SK-N-SH (cell line): ENCODE results near the gene HSCB. TPM values are rescaled to one million over a fixed set of nuclear protein-coding genes. Genes with fewer than 3 reads are reported as not detected.

Source experiments
- CTCF ChIA-PET: fragments of 300-600, 350-600 bp; formaldehyde crosslinking; extraction: SDS; loops from one replicate; lab custom pipeline; 2021; lab: Yijun Ruan, JAX
- POLR2A ChIA-PET: fragments of 350-600 bp; sonication (Branson Sonifier 250); formaldehyde crosslinking; extraction: SDS; loops from one replicate; lab custom pipeline; 2020; ENCODE audit warnings: antibody characterized with exemption, inconsistent platforms; lab: Yijun Ruan, JAX
- DNase-seq: peaks from one replicate; pipeline ENCODE4 v3.0.0; 2012
- H2AFZ ChIP-seq: fragments of 200-600 bp; sonication (generic); 2 replicates; pipeline ENCODE4 v1.8.1; 2016; ENCODE audit warnings: antibody characterized with exemption, mild to moderate bottlenecking, low read depth
- H3F3A ChIP-seq: fragments of 200-600 bp; sonication (generic); replicated peaks from 2 replicates; pipeline ENCODE3; 2016; ENCODE audit warnings: antibody characterized with exemption, mild to moderate bottlenecking; ENCODE audit not compliant: insufficient read depth
- H3K27ac ChIP-seq, 2 experiments: fragments of 200-500 bp in 1 of 2; fragments of 200-600 bp in 1 of 2; sonication (Bioruptor generic) in 1 of 2; sonication (generic), shearing (Covaris generic) in 1 of 2; 2 replicates each; pipeline versions ENCODE4 v1.5.1 to v1.6.1; 2014 to 2016; ENCODE audit warnings: low read depth in 2 of 2, inconsistent platforms in 1 of 2, low read length in 1 of 2, mild to moderate bottlenecking in 1 of 2, mixed read lengths in 1 of 2
- H3K27me3 ChIP-seq: fragments of 200-600 bp; sonication (generic), shearing (Covaris generic); 2 replicates; pipeline ENCODE4 v1.6.1; 2016; ENCODE audit warnings: mixed run types; ENCODE audit not compliant: insufficient read depth
- H3K36me3 ChIP-seq, 2 experiments: fragments of 200-500 bp in 1 of 2; fragments of 200-600 bp in 1 of 2; sonication (Bioruptor generic) in 1 of 2; sonication (generic) in 1 of 2; replicated peaks in 1 of 2; 2 replicates each; pipeline versions ENCODE3 to v1.5.1; 2014 to 2016; ENCODE audit warnings: low read length in 1 of 2, mild to moderate bottlenecking in 1 of 2; ENCODE audit not compliant: insufficient read depth in 2 of 2, control insufficient read depth in 1 of 2
- H3K4me1 ChIP-seq, 2 experiments: fragments of 200-500 bp in 1 of 2; fragments of 200-600 bp in 1 of 2; sonication (Bioruptor generic) in 1 of 2; sonication (generic), shearing (Covaris generic) in 1 of 2; 2 replicates each; pipeline versions ENCODE4 v1.5.1 to v1.6.1; 2014 to 2016; ENCODE audit warnings: low read depth in 1 of 2, low read length in 1 of 2, mixed run types in 1 of 2; ENCODE audit not compliant: insufficient read depth in 2 of 2, control insufficient read depth in 1 of 2
- H3K4me2 ChIP-seq: fragments of 200-600 bp; sonication (generic), shearing (Covaris generic); 2 replicates; pipeline ENCODE4 v1.6.1; 2017; ENCODE audit warnings: mixed run types
- H3K4me3 ChIP-seq, 2 experiments: fragments of 200-500 bp in 1 of 2; fragments of 200-600 bp in 1 of 2; sonication (Bioruptor generic) in 1 of 2; sonication (generic), shearing (Covaris generic) in 1 of 2; 2 replicates each; pipeline versions ENCODE4 v1.5.1 to v1.8.1; 2014 to 2016; ENCODE audit warnings: low read depth in 2 of 2, inconsistent platforms in 1 of 2, low read length in 1 of 2, mild to moderate bottlenecking in 1 of 2, mixed read lengths in 1 of 2, moderate library complexity in 1 of 2
- H3K79me2 ChIP-seq: fragments of 200-600 bp; sonication (generic); 2 replicates; pipeline ENCODE4 v1.8.1; 2017; ENCODE audit warnings: mild to moderate bottlenecking; ENCODE audit not compliant: insufficient read depth
- H3K9ac ChIP-seq: fragments of 200-600 bp; sonication (generic); 2 replicates; pipeline ENCODE4 v1.6.1; 2017; ENCODE audit warnings: mixed run types
- H3K9me2 ChIP-seq: fragments of 200-600 bp; sonication (generic); 2 replicates; pipeline ENCODE4 v1.6.1; 2017; ENCODE audit warnings: mixed run types
- H3K9me3 ChIP-seq: fragments of 200-600 bp; sonication (generic); 2 replicates; pipeline ENCODE4 v1.6.1; 2017; ENCODE audit warnings: mixed run types, mild to moderate bottlenecking, moderate library complexity
- H4K20me1 ChIP-seq: fragments of 200-600 bp; sonication (generic); 2 replicates; pipeline ENCODE4 v1.6.1; 2017; ENCODE audit warnings: mild to moderate bottlenecking, mixed run types; ENCODE audit not compliant: insufficient read depth
- CHD2 ChIP-seq: fragments of 150-350 bp; IDR thresholded peaks from 2 replicates; pipeline ENCODE4 v1.6.1; 2018; ENCODE audit warnings: low read length; ENCODE audit not compliant: partially characterized antibody
- ELF1 ChIP-seq: IDR thresholded peaks from 2 replicates; pipeline ENCODE4 v1.4.0; 2012
- EP300 ChIP-seq, 2 experiments: IDR thresholded peaks; 2 replicates each; pipeline versions ENCODE4 v1.4.0 to v1.6.1; 2012; ENCODE audit warnings: borderline replicate concordance in 1 of 2, low read depth in 1 of 2, low read length in 1 of 2
- EZH2phosphoT487 ChIP-seq: fragments of 200-600 bp; sonication (generic); IDR thresholded peaks from 2 replicates; pipeline ENCODE4 v1.6.1; 2017; ENCODE audit warnings: low read depth, mixed run types, mild to moderate bottlenecking, antibody characterized with exemption, moderate library complexity, borderline replicate concordance
- FOSL2 ChIP-seq: IDR thresholded peaks from 2 replicates; pipeline ENCODE4 v1.4.0; 2012; ENCODE audit warnings: low read depth, mild to moderate bottlenecking, moderate library complexity, borderline replicate concordance
- FOXJ3 ChIP-seq: sonication (generic); formaldehyde crosslinking; IDR thresholded peaks from 2 replicates; pipeline ENCODE4 v1.5.1; 2020; ENCODE audit warnings: mild to moderate bottlenecking, missing genetic modification reagents
- FOXM1 ChIP-seq: IDR thresholded peaks from 2 replicates; pipeline ENCODE4 v1.4.0; 2012; ENCODE audit warnings: low read depth, mild to moderate bottlenecking
- GABPA ChIP-seq: IDR thresholded peaks from 2 replicates; pipeline ENCODE4 v1.4.0; 2012; ENCODE audit warnings: low read depth, mild to moderate bottlenecking
- GATA2 ChIP-seq: sonication (generic); formaldehyde crosslinking; IDR thresholded peaks from 2 replicates; pipeline ENCODE4 v1.5.0; 2020; ENCODE audit warnings: mild to moderate bottlenecking, missing genetic modification reagents
- JUND ChIP-seq: IDR thresholded peaks from 2 replicates; pipeline ENCODE4 v1.4.0; 2012
- MXI1 ChIP-seq: IDR thresholded peaks from 2 replicates; pipeline ENCODE4 v1.6.1; 2012; ENCODE audit warnings: mild to moderate bottlenecking, low read depth, low read length, improper control_type of control experiment
- NFIC ChIP-seq: IDR thresholded peaks from 2 replicates; pipeline ENCODE4 v1.4.0; 2012; ENCODE audit warnings: borderline replicate concordance
- NRF1 ChIP-seq: IDR thresholded peaks from 2 replicates; pipeline ENCODE4 v1.6.1; 2012; ENCODE audit warnings: low read depth, mild to moderate bottlenecking, low read length
- RAD21 ChIP-seq: IDR thresholded peaks from 2 replicates; pipeline ENCODE4 v1.6.1; 2012; ENCODE audit warnings: mild to moderate bottlenecking, low read length
- RCOR1 ChIP-seq: fragments of 150-350 bp; IDR thresholded peaks from 2 replicates; pipeline ENCODE4 v1.6.1; 2017; ENCODE audit warnings: antibody characterized with exemption, low read length
- RFX5 ChIP-seq: IDR thresholded peaks from 2 replicates; pipeline ENCODE4 v1.6.1; 2012; ENCODE audit warnings: mild to moderate bottlenecking, improper control_type of control experiment, low read length
- RXRA ChIP-seq: IDR thresholded peaks from 2 replicates; pipeline ENCODE4 v1.4.0; 2012; ENCODE audit warnings: low read depth, mild to moderate bottlenecking, borderline replicate concordance
- SIN3A ChIP-seq: IDR thresholded peaks from 2 replicates; pipeline ENCODE4 v1.6.1; 2012; ENCODE audit warnings: low read depth, mild to moderate bottlenecking, low read length, moderate library complexity, borderline replicate concordance
- SMC3 ChIP-seq: IDR thresholded peaks from 2 replicates; pipeline ENCODE4 v1.6.1; 2012; ENCODE audit warnings: low read depth, low read length, improper control_type of control experiment
- TAF1 ChIP-seq: IDR thresholded peaks from 2 replicates; pipeline ENCODE4 v1.6.1; 2012; ENCODE audit warnings: low read depth, mild to moderate bottlenecking, low read length, moderate library complexity, borderline replicate concordance
- TCF12 ChIP-seq: IDR thresholded peaks from 2 replicates; pipeline ENCODE4 v1.4.0; 2012
- TEAD4 ChIP-seq: IDR thresholded peaks from 2 replicates; pipeline ENCODE4 v1.4.0; 2012; ENCODE audit warnings: mild to moderate bottlenecking, borderline replicate concordance; ENCODE audit not compliant: insufficient read depth
- YY1 ChIP-seq: IDR thresholded peaks from 2 replicates; pipeline ENCODE4 v1.4.0; 2012; ENCODE audit warnings: low read depth, mild to moderate bottlenecking
- WGBS: methylation state at CpG from one replicate; pipeline ENCODE4 v1.1.6; 2017; ENCODE audit warnings: low lambda C conversion rate; 5-methylcytosine and 5-hydroxymethylcytosine counted together
- polyA plus RNA-seq, 3 experiments: library from polyadenylated mRNA; depleted of rRNA; stranded (reverse); fragments of >200 nt; gene quantifications; 2 replicates each; pipeline ENCODE4 v1.2.3, GENCODE V29; 2012
- TF ChIP-seq, protein P1 (sequence below): IDR thresholded peaks from 2 replicates; pipeline ENCODE4; 2012
- TF ChIP-seq, protein P2 (sequence below): IDR thresholded peaks from 2 replicates; pipeline ENCODE4 v1.4.0; 2012; ENCODE audit warnings: low read depth
- TF ChIP-seq, protein P3 (sequence below): IDR thresholded peaks from 2 replicates; pipeline ENCODE4 v1.4.0; 2012; ENCODE audit warnings: low read depth, borderline replicate concordance
- TF ChIP-seq, protein P4 (sequence below): fragments of 150-350 bp; IDR thresholded peaks from 2 replicates; pipeline ENCODE4 v1.6.1; 2017; ENCODE audit warnings: antibody characterized with exemption, low read length, low read depth, borderline replicate concordance
- TF ChIP-seq, protein P5 (sequence below): fragments of 150-350 bp; IDR thresholded peaks from 2 replicates; pipeline ENCODE4 v1.6.1; 2016; ENCODE audit warnings: mild to moderate bottlenecking, low read depth, low read length
- TF ChIP-seq, protein P6 (sequence below): fragments of 200-600 bp; sonication (generic); IDR thresholded peaks from 2 replicates; pipeline ENCODE4 v1.6.1; 2017; ENCODE audit warnings: antibody characterized with exemption, mild to moderate bottlenecking, moderate library complexity

HSCB gene
- polyA plus RNA-seq, 1 of the 3 experiments (the other 2 are of a cell fraction): 19.9 TPM

DNA sequence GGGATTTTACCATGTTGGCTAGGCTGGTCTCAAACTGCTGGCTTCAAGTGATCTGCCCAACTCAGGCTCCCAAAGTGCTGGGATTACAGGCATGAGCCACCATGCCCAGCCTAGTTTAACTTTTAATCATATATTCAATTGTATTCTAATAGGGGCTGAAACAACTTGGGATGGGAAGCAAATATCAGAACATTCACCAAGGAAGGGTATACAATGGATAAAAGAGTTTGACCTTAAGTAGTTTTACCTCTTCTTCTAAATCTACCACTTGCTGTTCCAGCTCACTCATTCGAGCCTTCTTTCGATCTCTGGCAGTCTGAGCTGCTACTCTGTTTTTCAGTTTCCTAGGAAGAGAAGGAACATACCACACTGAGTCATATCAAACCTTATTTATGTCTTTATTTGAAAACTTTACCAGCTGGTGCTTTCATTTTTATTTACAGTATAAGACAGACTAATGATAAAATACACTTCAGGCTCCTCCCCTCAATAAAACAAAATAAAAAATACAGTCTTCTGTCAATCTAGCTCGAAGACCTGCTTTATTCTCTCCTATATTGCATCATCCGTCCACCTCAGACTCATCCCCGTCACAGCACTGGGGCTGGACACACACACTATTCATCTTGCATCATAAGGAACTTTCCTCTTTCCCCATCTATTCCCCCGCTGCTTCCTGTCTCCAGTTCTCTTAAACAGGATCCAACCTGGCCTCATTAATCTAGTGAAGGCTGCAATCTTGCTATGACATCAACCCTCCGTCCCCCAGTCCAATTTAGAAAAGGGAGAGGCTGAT is 57.2 kb downstream of the HSCB start:
- H3K79me2 ChIP-seq: peaks cover 69% of the 10 kb centered on the region
- 9% methylated on average over 7 of the region's 7 CpGs for WGBS
- DNase-seq: peak; percentile 57
- no peak for TF ChIP-seq NRF1
- TF ChIP-seq MXI1: no peak
- TF ChIP-seq SMC3: no peak
- TF ChIP-seq SIN3A: peak; percentile 34; the same call in 1 of the 2 replicates
- TF ChIP-seq EP300 (IDR thresholded peaks at IDR 0.05; ENCODE audit: borderline replicate concordance in 1 of 2, low read depth in 1 of 2, low read length in 1 of 2): no peak
- no peak for TF ChIP-seq RXRA
- no peak for TF ChIP-seq RAD21
- TF ChIP-seq GABPA: no peak
- no peak for TF ChIP-seq RFX5
- TF ChIP-seq, protein P1, sequence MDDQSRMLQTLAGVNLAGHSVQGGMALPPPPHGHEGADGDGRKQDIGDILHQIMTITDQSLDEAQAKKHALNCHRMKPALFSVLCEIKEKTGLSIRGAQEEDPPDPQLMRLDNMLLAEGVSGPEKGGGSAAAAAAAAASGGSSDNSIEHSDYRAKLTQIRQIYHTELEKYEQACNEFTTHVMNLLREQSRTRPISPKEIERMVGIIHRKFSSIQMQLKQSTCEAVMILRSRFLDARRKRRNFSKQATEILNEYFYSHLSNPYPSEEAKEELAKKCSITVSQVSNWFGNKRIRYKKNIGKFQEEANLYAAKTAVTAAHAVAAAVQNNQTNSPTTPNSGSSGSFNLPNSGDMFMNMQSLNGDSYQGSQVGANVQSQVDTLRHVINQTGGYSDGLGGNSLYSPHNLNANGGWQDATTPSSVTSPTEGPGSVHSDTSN: no peak
- 0 out of 2 replicates have a peak, but pooled peaks have one; percentile 7 for TF ChIP-seq GATA2 (CRISPR knock-in tag)
- TF ChIP-seq, protein P2, sequence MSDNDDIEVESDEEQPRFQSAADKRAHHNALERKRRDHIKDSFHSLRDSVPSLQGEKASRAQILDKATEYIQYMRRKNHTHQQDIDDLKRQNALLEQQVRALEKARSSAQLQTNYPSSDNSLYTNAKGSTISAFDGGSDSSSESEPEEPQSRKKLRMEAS: peak; percentile 50; the same call in 1 of the 2 replicates
- TF ChIP-seq, protein P3, sequence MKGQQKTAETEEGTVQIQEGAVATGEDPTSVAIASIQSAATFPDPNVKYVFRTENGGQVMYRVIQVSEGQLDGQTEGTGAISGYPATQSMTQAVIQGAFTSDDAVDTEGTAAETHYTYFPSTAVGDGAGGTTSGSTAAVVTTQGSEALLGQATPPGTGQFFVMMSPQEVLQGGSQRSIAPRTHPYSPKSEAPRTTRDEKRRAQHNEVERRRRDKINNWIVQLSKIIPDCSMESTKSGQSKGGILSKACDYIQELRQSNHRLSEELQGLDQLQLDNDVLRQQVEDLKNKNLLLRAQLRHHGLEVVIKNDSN: no peak
- no peak for TF ChIP-seq ELF1
- no peak for TF ChIP-seq CHD2
- TF ChIP-seq, protein P4, sequence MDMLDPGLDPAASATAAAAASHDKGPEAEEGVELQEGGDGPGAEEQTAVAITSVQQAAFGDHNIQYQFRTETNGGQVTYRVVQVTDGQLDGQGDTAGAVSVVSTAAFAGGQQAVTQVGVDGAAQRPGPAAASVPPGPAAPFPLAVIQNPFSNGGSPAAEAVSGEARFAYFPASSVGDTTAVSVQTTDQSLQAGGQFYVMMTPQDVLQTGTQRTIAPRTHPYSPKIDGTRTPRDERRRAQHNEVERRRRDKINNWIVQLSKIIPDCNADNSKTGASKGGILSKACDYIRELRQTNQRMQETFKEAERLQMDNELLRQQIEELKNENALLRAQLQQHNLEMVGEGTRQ: no peak
- TF ChIP-seq, protein P5, sequence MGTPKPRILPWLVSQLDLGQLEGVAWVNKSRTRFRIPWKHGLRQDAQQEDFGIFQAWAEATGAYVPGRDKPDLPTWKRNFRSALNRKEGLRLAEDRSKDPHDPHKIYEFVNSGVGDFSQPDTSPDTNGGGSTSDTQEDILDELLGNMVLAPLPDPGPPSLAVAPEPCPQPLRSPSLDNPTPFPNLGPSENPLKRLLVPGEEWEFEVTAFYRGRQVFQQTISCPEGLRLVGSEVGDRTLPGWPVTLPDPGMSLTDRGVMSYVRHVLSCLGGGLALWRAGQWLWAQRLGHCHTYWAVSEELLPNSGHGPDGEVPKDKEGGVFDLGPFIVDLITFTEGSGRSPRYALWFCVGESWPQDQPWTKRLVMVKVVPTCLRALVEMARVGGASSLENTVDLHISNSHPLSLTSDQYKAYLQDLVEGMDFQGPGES: no peak
- TF ChIP-seq FOXM1: no peak
- TF ChIP-seq, protein P6, sequence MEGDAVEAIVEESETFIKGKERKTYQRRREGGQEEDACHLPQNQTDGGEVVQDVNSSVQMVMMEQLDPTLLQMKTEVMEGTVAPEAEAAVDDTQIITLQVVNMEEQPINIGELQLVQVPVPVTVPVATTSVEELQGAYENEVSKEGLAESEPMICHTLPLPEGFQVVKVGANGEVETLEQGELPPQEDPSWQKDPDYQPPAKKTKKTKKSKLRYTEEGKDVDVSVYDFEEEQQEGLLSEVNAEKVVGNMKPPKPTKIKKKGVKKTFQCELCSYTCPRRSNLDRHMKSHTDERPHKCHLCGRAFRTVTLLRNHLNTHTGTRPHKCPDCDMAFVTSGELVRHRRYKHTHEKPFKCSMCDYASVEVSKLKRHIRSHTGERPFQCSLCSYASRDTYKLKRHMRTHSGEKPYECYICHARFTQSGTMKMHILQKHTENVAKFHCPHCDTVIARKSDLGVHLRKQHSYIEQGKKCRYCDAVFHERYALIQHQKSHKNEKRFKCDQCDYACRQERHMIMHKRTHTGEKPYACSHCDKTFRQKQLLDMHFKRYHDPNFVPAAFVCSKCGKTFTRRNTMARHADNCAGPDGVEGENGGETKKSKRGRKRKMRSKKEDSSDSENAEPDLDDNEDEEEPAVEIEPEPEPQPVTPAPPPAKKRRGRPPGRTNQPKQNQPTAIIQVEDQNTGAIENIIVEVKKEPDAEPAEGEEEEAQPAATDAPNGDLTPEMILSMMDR: no peak
- no peak for TF ChIP-seq YY1
- TF ChIP-seq FOSL2: no peak
- no peak for TF ChIP-seq FOXJ3 (CRISPR knock-in tag)
- peak; percentile 27 for TF ChIP-seq TAF1
- no peak for TF ChIP-seq TCF12
- no peak for TF ChIP-seq RCOR1
- no peak for TF ChIP-seq JUND
- TF ChIP-seq EZH2phosphoT487: no peak
- no peak for TF ChIP-seq TEAD4
- no peak for TF ChIP-seq NFIC

More for the DNA sequence above, 57.2 kb downstream of the HSCB start:
- ChIA-PET CTCF (interaction anchor here (0.6 to 4.7 kb wide), 7 partner anchors 11 to 447 kb away, joined by 3 to 17 read pairs (median 4); partner anchors contain the start of gene CCDC117), POLR2A (interaction anchor here (0.5 to 2.5 kb wide), 12 partner anchors 9 to 212 kb away, joined by 3 to 13 read pairs (median 4); partner anchors contain the start of genes CCDC117, CHEK2 and TTC28)
- Histone ChIP-seq H3K9me2 (no peaks in the 10 kb centered on the region), H2AFZ (no peak overlapping the region), H3K4me3 (peak overlapping the region; percentile 79 to 95), H3K27me3 (no peaks in the 10 kb centered on the region), H3K36me3 (peaks cover 39 to 54% of the 10 kb centered on the region in 2 experiments), H3K9me3 (no peaks in the 10 kb centered on the region), H4K20me1 (peaks cover 33% of the 10 kb centered on the region), H3F3A (peaks cover 56% of the 10 kb centered on the region), H3K9ac (peak overlapping the region; percentile 99), H3K4me1 (peaks cover 2 to 11% of the 10 kb centered on the region in 2 experiments; a peak in 1 of 4 replicates), H3K27ac (peak overlapping the region; percentile 87 to 99), H3K4me2 (peak overlapping the region; percentile 96)
